Prostate gland (tissue), 2 donors: Measurements from ENCODE around the gene CASP12. TPM values are rescaled to one million over a fixed set of nuclear protein-coding genes. Genes with fewer than 3 reads are reported as not detected.

Experiments used
- DNase-seq: peaks from one replicate; pipeline ENCODE4 v3.0.0-alpha.2; 2019; ENCODE audit warnings: low spot score
- H3K27ac ChIP-seq, 2 donors: fragments of 200-600 bp; sonication (generic); 2 replicates each; pipeline ENCODE4 v1.5.1; 2017 to 2019
- H3K27me3 ChIP-seq: fragments of 200-600 bp; sonication (generic); replicated peaks from 2 replicates; pipeline ENCODE4 v1.5.1; 2019; ENCODE audit not compliant: insufficient read depth
- H3K36me3 ChIP-seq, 2 donors: fragments of 200-600 bp; sonication (generic); 1 replicate in 1 of 2; 2 replicates in 1 of 2; pipeline versions ENCODE4 v1.5.1 to v1.8.1; 2017 to 2019
- H3K4me1 ChIP-seq: fragments of 200-600 bp; sonication (generic); replicated peaks from 2 replicates; pipeline ENCODE4 v1.5.1; 2019
- H3K4me3 ChIP-seq, 2 donors: fragments of 200-600 bp; sonication (generic); 2 replicates each; pipeline ENCODE4 v1.5.1; 2017 to 2019
- H3K9me3 ChIP-seq: fragments of 200-600 bp; sonication (generic); 2 replicates; pipeline ENCODE4 v1.5.1; 2017
- POLR2A ChIP-seq: fragments of 450-650 bp; IDR thresholded peaks from one replicate; pipeline ENCODE4 v1.6.1; 2016; ENCODE audit warnings: antibody characterized with exemption, mild to moderate bottlenecking
- POLR2AphosphoS5 ChIP-seq: sonication (generic); formaldehyde crosslinking; IDR thresholded peaks from one replicate; pipeline ENCODE4 v1.6.1; 2017; ENCODE audit warnings: antibody characterized with exemption
- WGBS: methylation state at CpG from one replicate; pipeline ENCODE4 v1.1.5; 2018; 5-methylcytosine and 5-hydroxymethylcytosine counted together
- intact Hi-C: fragments of 100-400 bp; cut with DNase I; formaldehyde crosslinking; loops from one replicate; pipeline ENCODE4 v1.14.2; 2022
- total RNA-seq, 2 donors: library from RNA; depleted of rRNA; stranded (reverse); fragments of >200 nt; gene quantifications; one replicate each; pipeline ENCODE4 v1.1.0, GENCODE V29; 2016
- TF ChIP-seq, protein P1 (sequence below), 4 experiments: fragments of 200-600 bp in 2 of 4; fragments of 450-650 bp in 2 of 4; sonication (generic) in 2 of 4; IDR thresholded peaks; 1 replicate in 3 of 4; 2 replicates in 1 of 4; pipeline ENCODE4 v1.5.1; 2016 to 2019; ENCODE audit warnings: antibody characterized with exemption in 4 of 4, mild to moderate bottlenecking in 2 of 4, moderate library complexity in 2 of 4

Gene CASP12
- total RNA-seq, 2 donors from 2014 or later, result 0.85 to 0.96 TPM

DNA sequence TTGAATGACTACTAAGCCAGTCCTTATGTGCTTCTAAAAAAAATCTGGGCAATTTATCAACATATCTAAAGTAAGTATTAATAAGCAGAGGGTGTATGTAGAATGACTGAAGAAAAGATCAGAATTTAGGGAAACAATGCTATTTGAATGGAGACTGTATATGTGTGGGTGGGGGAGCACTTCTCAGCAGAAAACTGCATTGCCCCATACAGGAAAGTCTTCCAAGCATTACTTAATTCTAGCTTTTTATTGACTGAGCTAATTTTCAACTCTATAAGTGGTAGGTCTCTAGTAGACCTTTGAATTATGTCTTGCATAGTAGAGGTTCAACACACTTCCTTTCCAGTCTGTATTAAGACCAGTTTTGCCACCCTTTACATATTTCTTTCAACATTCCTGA lies 41.7 kb downstream of the CASP12 start:
- no peak for TF ChIP-seq POLR2AphosphoS5
- Histone ChIP-seq H3K4me1 (no peaks in the 10 kb centered on the region), H3K27ac (no peak overlapping the region), H3K27me3 (no peaks in the 10 kb centered on the region), H3K4me3 (no peak overlapping the region), H3K36me3 (no peaks in the 10 kb centered on the region), H3K9me3 (no peaks in the 10 kb centered on the region)
- no peak for DNase-seq
- intact Hi-C loops, result no loop called here

GRCh38 chr11:104855965-104856364 lies 42.3 kb downstream of the CASP12 start:
- 89% methylated on average over 2 of the region's 2 CpGs for WGBS
- no peaks in the 10 kb centered on the region for H3K36me3 ChIP-seq
- TF ChIP-seq POLR2A (no peak), POLR2AphosphoS5 (no peak)
- TF ChIP-seq, protein P1, sequence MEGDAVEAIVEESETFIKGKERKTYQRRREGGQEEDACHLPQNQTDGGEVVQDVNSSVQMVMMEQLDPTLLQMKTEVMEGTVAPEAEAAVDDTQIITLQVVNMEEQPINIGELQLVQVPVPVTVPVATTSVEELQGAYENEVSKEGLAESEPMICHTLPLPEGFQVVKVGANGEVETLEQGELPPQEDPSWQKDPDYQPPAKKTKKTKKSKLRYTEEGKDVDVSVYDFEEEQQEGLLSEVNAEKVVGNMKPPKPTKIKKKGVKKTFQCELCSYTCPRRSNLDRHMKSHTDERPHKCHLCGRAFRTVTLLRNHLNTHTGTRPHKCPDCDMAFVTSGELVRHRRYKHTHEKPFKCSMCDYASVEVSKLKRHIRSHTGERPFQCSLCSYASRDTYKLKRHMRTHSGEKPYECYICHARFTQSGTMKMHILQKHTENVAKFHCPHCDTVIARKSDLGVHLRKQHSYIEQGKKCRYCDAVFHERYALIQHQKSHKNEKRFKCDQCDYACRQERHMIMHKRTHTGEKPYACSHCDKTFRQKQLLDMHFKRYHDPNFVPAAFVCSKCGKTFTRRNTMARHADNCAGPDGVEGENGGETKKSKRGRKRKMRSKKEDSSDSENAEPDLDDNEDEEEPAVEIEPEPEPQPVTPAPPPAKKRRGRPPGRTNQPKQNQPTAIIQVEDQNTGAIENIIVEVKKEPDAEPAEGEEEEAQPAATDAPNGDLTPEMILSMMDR (IDR thresholded peaks at IDR 0.05), result no peak
- H3K27ac ChIP-seq, result no peak overlapping the region
- H3K9me3 ChIP-seq, result no peaks in the 10 kb centered on the region
- no peak overlapping the region for H3K4me3 ChIP-seq
- no peaks in the 10 kb centered on the region for H3K4me1 ChIP-seq
- no peak for DNase-seq
- intact Hi-C loops, result no loop called here
- no peaks in the 10 kb centered on the region for H3K27me3 ChIP-seq

- DNase-seq, result no peak
- H3K27ac ChIP-seq, result no peak overlapping the region
These were observed 45.0 kb downstream of the CASP12 start for GRCh38 chr11:104853276-104853675.

GRCh38 chr11:104852811-104853210 lies 45.4 kb downstream of the CASP12 start:
- Histone ChIP-seq H3K4me1 (no peaks in the 10 kb centered on the region), H3K27ac (no peak overlapping the region), H3K4me3 (no peak overlapping the region), H3K36me3 (no peaks in the 10 kb centered on the region), H3K9me3 (no peaks in the 10 kb centered on the region), H3K27me3 (no peaks in the 10 kb centered on the region)
- TF ChIP-seq, protein P1 (IDR thresholded peaks at IDR 0.05), result no peak
- TF ChIP-seq POLR2A, result no peak
- no peak for TF ChIP-seq POLR2AphosphoS5
- intact Hi-C loops, result no loop called here
- 35% methylated on average over 1 of the region's 1 CpG for WGBS
- no peak for DNase-seq

More at GRCh38 chr11:104853276-104853675, 45.0 kb downstream of the CASP12 start:
- Histone ChIP-seq H3K4me1 (no peaks in the 10 kb centered on the region), H3K4me3 (no peak overlapping the region), H3K9me3 (no peaks in the 10 kb centered on the region), H3K27me3 (no peaks in the 10 kb centered on the region), H3K36me3 (no peaks in the 10 kb centered on the region)
- intact Hi-C loops, result no loop called here
- 67% methylated on average over 3 of the region's 3 CpGs for WGBS
- TF ChIP-seq, protein P1 (IDR thresholded peaks at IDR 0.05), result no peak
- no peak for TF ChIP-seq POLR2A
- no peak for TF ChIP-seq POLR2AphosphoS5

GRCh38 chr11:104846216-104846615 lies 52.0 kb downstream of the CASP12 start:
- Histone ChIP-seq H3K4me1 (no peaks in the 10 kb centered on the region), H3K27me3 (no peaks in the 10 kb centered on the region), H3K36me3 (no peaks in the 10 kb centered on the region), H3K9me3 (no peaks in the 10 kb centered on the region), H3K4me3 (no peak overlapping the region), H3K27ac (no peak overlapping the region)
- 96% methylated on average over 3 of the region's 3 CpGs for WGBS
- TF ChIP-seq POLR2AphosphoS5 (no peak), POLR2A (no peak)
- TF ChIP-seq, protein P1 (IDR thresholded peaks at IDR 0.05), result no peak
- intact Hi-C loops, result no loop called here
- no peak for DNase-seq
